Mucosa of rectum (tissue), 2 donors: ENCODE measurements around the gene GBF1.

Source experiments
- H3K27ac ChIP-seq, 2 donors: one replicate each; pipeline ENCODE4 v1.7.0; 2013; ENCODE audit warnings: inconsistent platforms in 2 of 2, low read depth in 2 of 2, low read length in 2 of 2
- H3K27me3 ChIP-seq, 2 donors: one replicate each; pipeline ENCODE4 v1.7.0; 2013; ENCODE audit warnings: low read length in 2 of 2; ENCODE audit not compliant: control insufficient read depth in 2 of 2, insufficient read depth in 2 of 2
- H3K36me3 ChIP-seq, 2 donors: one replicate each; pipeline ENCODE4 v1.7.0; 2013; ENCODE audit warnings: low read length in 2 of 2; ENCODE audit not compliant: control insufficient read depth in 2 of 2, insufficient read depth in 2 of 2
- H3K4me1 ChIP-seq, 2 donors: one replicate each; pipeline ENCODE4 v1.7.0; 2013; ENCODE audit warnings: low read length in 2 of 2, mild to moderate bottlenecking in 1 of 2; ENCODE audit not compliant: control insufficient read depth in 2 of 2, insufficient read depth in 2 of 2
- H3K4me3 ChIP-seq, 2 donors: one replicate each; pipeline ENCODE4 v1.7.0; 2013; ENCODE audit warnings: low read length in 2 of 2
- H3K9ac ChIP-seq, 2 donors: one replicate each; pipeline ENCODE4 v1.7.0; 2013; ENCODE audit warnings: low read length in 2 of 2, low read depth in 1 of 2, mild to moderate bottlenecking in 1 of 2
- H3K9me3 ChIP-seq, 2 donors: one replicate each; pipeline ENCODE4 v1.7.0; 2013; ENCODE audit warnings: low read length in 2 of 2; ENCODE audit not compliant: control insufficient read depth in 2 of 2
- donor health status: healthy.
- donor health status: Normal muscosa, but diverticular disease.

Gene GBF1

DNA sequence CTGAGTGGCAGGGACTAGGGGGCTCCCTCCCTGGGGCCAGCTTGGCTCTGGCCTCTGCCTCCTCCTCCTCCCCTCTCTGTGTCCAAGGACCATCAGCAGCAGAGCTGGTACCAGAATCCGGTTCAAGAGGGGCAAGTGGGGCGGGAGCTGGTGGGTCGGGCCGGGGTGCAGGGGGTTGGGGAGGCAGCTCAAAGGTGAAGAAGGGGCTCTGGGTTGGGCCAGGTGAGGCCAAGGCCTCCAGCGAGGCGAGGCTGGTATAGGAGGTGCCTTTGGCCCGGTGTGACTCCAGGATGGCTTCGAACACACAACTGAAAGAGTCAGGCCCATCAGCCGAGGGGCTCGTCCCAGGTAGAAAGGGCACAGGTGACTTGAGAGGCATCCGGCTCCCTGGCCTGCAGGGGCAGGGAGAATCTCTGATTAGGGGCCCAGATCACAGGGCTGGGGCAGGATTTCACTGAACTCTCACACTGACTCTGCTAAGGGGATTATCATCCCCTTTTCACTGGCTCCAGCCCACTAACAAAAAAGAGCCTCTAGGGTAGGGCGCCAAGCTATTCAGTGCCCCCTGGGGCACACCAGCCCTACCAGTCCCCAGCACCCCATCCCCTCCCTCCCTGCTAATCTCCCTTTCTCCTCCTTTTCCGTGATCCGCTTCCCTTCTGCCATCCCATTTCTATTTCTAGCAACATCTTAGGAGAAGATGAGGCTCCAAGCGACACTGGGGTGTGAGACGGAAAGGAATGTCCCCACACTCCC lies 168.7 kb downstream of the GBF1 start:
- no peak overlapping the region for H3K9ac ChIP-seq
- no peak overlapping the region for H3K4me3 ChIP-seq
- H3K4me1 ChIP-seq, result peaks cover 4% of the 10 kb centered on the region in 2 donors
- H3K36me3 ChIP-seq, result no peaks in the 10 kb centered on the region
- no peak overlapping the region for H3K27ac ChIP-seq
- no peaks in the 10 kb centered on the region for H3K9me3 ChIP-seq
- H3K27me3 ChIP-seq, result peaks cover 42 to 49% of the 10 kb centered on the region in 2 donors

DNA sequence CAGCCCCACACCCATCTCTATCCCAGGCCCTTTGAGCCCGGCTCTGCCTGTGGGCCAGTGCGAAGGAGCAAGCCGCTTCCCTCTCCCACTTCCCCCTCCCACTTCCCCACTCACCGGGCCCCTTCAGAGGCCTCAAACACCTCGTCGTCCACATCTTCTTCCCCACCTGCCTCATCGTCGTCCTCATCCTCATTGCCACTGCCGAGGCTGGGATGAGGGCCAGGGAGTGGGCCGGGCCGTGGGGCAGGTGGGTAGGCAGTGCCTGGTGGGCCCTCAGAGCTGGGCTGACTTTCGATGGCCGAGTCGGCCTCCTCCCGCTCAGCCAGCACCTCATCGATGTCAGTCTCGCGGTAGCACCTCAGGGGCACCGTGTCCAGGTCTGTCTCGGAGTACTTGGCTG lies 169.4 kb downstream of the GBF1 start:
- H3K27me3 ChIP-seq, result peaks cover 38 to 44% of the 10 kb centered on the region in 2 donors
- peaks cover 5 to 11% of the 10 kb centered on the region in 2 donors for H3K4me1 ChIP-seq
- H3K4me3 ChIP-seq, result no peak overlapping the region
- H3K27ac ChIP-seq, result no peak overlapping the region
- no peaks in the 10 kb centered on the region for H3K9me3 ChIP-seq
- H3K36me3 ChIP-seq, result no peaks in the 10 kb centered on the region
- H3K9ac ChIP-seq, result no peak overlapping the region

DNA sequence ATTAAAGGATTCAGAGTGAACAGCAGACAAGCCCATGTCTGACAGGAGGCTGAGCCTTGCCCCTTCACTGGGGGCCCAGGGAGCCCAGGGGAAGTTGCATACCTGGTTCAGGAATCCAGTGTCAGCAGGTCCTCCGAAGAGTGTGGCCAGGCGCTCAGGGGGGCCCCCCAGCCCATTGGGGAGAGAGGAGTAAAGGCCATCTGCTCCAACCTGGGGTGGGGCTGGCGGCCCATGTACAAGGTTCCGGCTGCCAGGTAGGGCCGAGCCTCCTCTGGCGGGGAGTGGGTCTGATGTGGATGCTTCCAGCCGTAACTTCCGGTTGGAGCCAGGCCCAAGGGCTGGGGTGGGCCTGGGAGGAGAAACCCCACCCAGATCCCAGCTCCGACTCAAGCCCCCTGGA lies 171.0 kb downstream of the GBF1 start:
- Histone ChIP-seq H3K36me3 (no peaks in the 10 kb centered on the region), H3K4me1 (peaks cover 11 to 16% of the 10 kb centered on the region in 2 donors), H3K27ac (no peak overlapping the region), H3K4me3 (no peak overlapping the region), H3K9ac (no peak overlapping the region), H3K27me3 (peaks cover 27 to 30% of the 10 kb centered on the region in 2 donors), H3K9me3 (no peaks in the 10 kb centered on the region)

DNA sequence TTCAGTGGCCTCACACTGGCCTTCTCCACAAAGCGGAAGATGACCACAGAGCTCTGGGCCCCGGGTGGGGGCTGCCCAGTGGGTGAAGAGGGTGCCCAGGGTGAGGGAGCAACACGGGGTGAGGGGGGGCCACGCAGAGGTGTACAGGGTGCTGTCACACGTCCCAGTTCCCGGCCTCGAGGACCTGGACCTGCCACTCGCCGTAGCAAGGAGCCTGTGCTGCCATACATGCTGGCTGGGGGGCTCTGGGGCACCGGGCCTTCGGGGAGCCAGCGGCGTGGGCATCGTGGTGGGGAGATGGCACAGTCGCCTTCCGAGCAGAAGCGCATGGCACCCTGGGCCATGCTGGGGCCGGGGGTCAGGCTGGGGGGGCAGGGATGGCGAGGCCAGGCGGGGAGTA lies 171.4 kb downstream of the GBF1 start:
- Histone ChIP-seq H3K9me3 (no peaks in the 10 kb centered on the region), H3K27me3 (peaks cover 23 to 28% of the 10 kb centered on the region in 2 donors), H3K4me1 (peaks cover 13 to 16% of the 10 kb centered on the region in 2 donors), H3K27ac (no peak overlapping the region), H3K4me3 (no peak overlapping the region), H3K36me3 (no peaks in the 10 kb centered on the region), H3K9ac (no peak overlapping the region)

DNA sequence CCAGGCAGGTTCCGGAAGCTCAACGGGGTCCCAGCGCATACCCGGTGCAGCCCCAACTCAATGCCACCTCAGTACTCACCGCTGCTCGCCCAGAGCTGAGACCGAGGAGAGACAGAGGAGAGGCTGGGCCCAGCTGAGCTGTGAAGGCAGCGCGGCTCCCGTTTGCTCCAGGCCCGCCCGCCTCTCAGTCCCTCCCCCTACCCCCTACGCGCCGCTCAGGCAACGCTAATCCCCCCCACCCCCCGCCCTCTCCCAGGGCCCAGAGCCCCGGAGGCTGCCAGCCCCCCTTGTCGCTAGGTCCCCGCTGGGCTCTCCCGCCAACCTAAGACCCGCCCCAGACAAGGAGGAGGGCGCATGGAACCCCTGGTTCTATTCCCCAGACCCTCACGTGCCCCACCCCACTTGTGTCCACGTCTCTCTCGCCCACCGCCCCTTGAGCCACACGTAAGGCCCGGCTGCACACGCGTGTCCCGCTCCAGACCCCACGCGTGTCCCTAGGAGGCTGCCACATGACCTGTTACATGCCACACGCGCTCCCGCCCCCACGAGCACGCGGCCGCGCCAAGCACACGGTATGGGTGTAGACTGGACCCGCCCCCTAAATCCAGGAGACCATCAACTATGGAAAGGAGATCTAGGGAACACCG lies 173.4 kb downstream of the GBF1 start, which contains the start of gene PSD:
Gene PSD, minus strand, starts transcription at position 164 of the 647 bp plus-strand sequence. CDS start 1,747 bp downstream, outside the sequence.
- Histone ChIP-seq H3K4me3 (peak within 1 kb of the TSS; percentile 92 to 98), H3K27ac (no peak within 1 kb of the TSS), H3K36me3 (peaks cover 0 to 5% of the 10 kb centered on the region in 2 donors), H3K27me3 (peaks cover 12 to 15% of the 10 kb centered on the region in 2 donors), H3K9ac (no peak within 1 kb of the TSS), H3K9me3 (no peaks in the 10 kb centered on the region), H3K4me1 (peaks cover 29 to 33% of the 10 kb centered on the region in 2 donors)

DNA sequence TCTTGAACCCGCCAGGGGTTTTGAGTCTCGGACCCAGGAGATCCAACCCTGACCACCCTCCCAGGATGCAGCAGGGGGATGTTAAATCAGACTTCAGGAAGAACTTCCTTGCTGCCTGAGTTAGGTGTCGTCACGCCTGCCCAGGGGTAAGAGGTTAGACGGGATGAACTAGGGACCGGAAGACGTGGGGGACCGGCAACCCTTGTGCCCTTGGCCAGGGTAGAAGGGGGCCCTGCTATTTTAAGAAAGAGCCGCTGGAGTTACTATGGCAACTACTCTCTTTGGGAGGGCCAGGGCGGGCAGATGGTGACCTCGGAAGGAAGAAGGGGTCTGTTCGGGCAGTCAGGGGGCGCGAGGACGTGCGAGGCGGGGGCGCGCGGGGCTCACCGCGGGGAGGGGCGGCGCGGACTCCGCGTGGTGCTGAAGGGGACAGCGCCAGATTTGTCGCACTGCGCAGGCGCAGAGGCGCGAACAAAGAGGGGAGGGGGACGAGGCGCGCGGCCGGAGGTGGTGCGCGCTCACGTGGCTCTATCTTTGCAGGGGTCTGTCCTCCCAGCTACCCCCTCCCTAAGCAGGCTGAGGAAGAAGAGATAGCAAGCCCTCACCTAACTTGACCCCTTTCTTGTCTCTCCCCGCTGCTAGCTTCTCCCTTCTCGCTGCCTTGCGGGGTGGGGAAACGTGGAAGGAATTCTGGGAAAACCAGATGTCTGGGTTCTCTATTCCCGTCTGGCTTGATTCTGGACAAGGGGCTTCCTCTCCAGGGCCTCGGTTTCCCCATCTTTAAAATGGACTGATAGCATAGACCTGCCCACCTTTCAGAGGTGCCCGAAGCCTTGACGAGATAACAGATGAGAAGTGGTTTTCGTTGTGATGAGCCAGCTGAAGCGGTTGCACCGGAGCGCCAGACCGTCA lies 174.2 kb downstream of the GBF1 start:
- Histone ChIP-seq H3K9me3 (no peaks in the 10 kb centered on the region), H3K36me3 (peaks cover 7 to 13% of the 10 kb centered on the region in 2 donors), H3K27me3 (peaks cover 9 to 13% of the 10 kb centered on the region in 2 donors), H3K9ac (peak overlapping the region in 1 of 2 donors; percentile 91), H3K4me1 (peaks cover 29 to 33% of the 10 kb centered on the region in 2 donors), H3K4me3 (peak overlapping the region; percentile 92 to 98), H3K27ac (peak overlapping the region in 1 of 2 donors; percentile 95)

DNA sequence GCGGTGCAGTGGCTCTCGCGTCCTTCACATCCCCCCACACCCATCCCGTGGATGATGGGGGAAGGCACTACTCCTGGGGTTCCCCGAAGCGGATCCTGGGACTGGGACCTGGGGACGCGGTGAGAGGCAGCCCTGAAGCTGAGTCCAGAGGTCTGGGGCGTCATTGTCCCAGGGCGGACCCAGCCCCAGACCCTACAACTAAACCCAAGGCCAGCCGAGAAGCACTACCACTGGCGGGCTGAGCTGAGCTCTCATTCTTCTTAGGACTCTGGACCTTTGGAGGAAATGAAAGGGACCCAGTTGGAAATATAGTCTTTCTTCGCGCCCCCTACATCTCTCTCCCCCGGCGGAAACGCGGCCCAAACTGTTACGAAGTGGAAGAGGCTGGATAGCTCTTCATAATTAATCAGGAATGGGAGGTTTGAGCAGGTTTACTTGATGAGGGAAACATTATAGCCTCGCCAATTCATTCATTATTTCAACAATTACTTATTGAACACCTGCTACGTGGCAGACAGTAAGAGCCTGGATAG lies 174.9 kb downstream of the GBF1 start:
- H3K4me3 ChIP-seq, result peak overlapping the region; percentile 92 to 98
- peaks cover 9 to 16% of the 10 kb centered on the region in 2 donors for H3K36me3 ChIP-seq
- H3K27ac ChIP-seq, result peak overlapping the region; percentile 92 to 95
- no peaks in the 10 kb centered on the region for H3K9me3 ChIP-seq
- H3K9ac ChIP-seq, result peak overlapping the region; percentile 88 to 91
- H3K27me3 ChIP-seq, result peaks cover 6 to 11% of the 10 kb centered on the region in 2 donors
- H3K4me1 ChIP-seq, result peaks cover 29 to 33% of the 10 kb centered on the region in 2 donors

DNA sequence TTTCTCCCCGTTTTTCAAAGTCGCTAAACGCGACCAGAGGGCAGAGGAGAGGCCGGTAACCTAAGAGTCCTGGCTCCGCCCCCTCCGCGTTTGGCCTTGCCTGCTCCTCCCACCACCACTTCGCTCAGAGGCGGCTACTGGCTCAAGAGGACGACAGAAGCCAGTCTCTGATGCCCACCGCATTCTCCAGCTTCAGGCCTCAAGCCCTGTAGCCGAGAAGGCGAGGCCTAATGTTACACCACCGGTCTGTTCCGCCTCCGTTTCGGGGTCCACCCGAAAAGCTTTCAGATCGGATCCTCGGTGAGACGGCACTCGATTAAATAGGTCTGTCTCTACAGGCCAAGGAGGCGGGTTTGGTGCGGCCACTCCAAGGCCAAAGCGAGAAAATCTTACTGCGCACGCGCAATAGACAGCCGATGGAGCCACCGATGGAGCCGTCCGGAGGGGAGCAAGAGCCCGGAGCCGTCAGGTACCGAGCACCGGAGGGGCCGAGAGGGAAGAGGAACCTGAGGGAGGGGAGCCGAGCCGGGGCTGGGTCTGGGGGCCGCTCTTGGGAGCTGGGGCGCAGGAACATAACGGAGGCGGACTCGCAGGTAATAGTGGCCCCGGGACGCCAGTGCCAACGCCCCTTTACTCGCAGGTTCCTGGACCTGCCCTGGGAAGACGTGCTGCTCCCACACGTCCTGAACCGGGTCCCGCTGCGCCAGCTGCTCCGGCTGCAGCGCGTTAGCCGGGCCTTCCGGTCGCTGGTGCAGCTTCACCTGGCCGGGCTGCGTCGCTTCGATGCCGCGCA lies 175.6 kb downstream of the GBF1 start, which contains the start of gene FBXL15:
Gene FBXL15, plus strand, starts transcription at position 123 of the 793 bp plus-strand sequence. Its CDS starts 294 bp downstream, at position 417.
- H3K9ac ChIP-seq, result peak within 1 kb of the TSS; percentile 88 to 91
- peaks cover 6% of the 10 kb centered on the region in 2 donors for H3K27me3 ChIP-seq
- peak within 1 kb of the TSS; percentile 92 to 95 for H3K27ac ChIP-seq
- peaks cover 29 to 33% of the 10 kb centered on the region in 2 donors for H3K4me1 ChIP-seq
- H3K9me3 ChIP-seq, result no peaks in the 10 kb centered on the region
- peaks cover 9 to 16% of the 10 kb centered on the region in 2 donors for H3K36me3 ChIP-seq
- peak within 1 kb of the TSS; percentile 92 to 98 for H3K4me3 ChIP-seq

DNA sequence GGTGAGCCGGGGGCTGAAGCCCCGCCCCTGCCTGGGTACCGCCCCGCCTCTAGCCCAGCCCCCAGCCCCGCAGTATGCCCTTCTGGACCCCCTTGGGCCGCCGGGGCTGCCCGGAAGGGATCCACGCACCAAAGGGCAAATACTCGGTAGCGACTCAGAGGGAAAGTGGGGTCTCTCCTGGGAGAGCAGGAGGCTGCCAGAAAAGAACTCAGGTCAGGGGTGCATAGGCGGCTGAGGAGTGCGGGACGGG lies 176.1 kb downstream of the GBF1 start:
- peak overlapping the region; percentile 92 to 98 for H3K4me3 ChIP-seq
- H3K27me3 ChIP-seq, result peaks cover 6% of the 10 kb centered on the region in 2 donors
- H3K4me1 ChIP-seq, result peaks cover 29 to 33% of the 10 kb centered on the region in 2 donors
- H3K9me3 ChIP-seq, result no peaks in the 10 kb centered on the region
- peak overlapping the region; percentile 92 to 95 for H3K27ac ChIP-seq
- peak overlapping the region; percentile 88 to 91 for H3K9ac ChIP-seq
- H3K36me3 ChIP-seq, result peaks cover 9 to 16% of the 10 kb centered on the region in 2 donors
